H9 (cell line): ENCODE results near the gene CBFA2T2. TPM values are rescaled to one million over a fixed set of nuclear protein-coding genes. Genes with fewer than 3 reads are reported as not detected.
A peak's percentile ranks its signal among the peaks of the same experiment; 100 is the strongest.

Experiments
- DNase-seq: peaks from one replicate; pipeline ENCODE4 v3.0.0-alpha.2; 2017
- H2AFZ ChIP-seq: one replicate; pipeline ENCODE4 v1.6.1; 2013; ENCODE audit warnings: mild to moderate bottlenecking, low read length, control low read depth, moderate library complexity
- H2AK5ac ChIP-seq: 2 replicates; pipeline ENCODE4 v1.6.1; 2013; ENCODE audit warnings: low read length, control low read depth, mixed read lengths; ENCODE audit not compliant: insufficient read length
- H2BK120ac ChIP-seq: one replicate; pipeline ENCODE4 v1.6.1; 2013; ENCODE audit warnings: low read depth, mild to moderate bottlenecking, low read length, control low read depth, inconsistent platforms; ENCODE audit not compliant: poor library complexity, severe bottlenecking
- H2BK12ac ChIP-seq: 2 replicates; pipeline ENCODE4 v1.6.1; 2013; ENCODE audit warnings: low read length, control low read depth, mixed read lengths, low read depth; ENCODE audit not compliant: insufficient read length
- H2BK15ac ChIP-seq: 2 replicates; pipeline ENCODE4 v1.6.1; 2013; ENCODE audit warnings: low read depth, low read length, control low read depth
- H2BK20ac ChIP-seq: one replicate; pipeline ENCODE4 v1.6.1; 2013; ENCODE audit warnings: low read depth, mild to moderate bottlenecking, low read length, control low read depth, inconsistent platforms; ENCODE audit not compliant: poor library complexity, severe bottlenecking
- H2BK5ac ChIP-seq: 2 replicates; pipeline ENCODE4 v1.6.1; 2013; ENCODE audit warnings: low read length, control low read depth, mixed read lengths; ENCODE audit not compliant: insufficient read length
- H3K14ac ChIP-seq: 2 replicates; pipeline ENCODE4 v1.6.1; 2013; ENCODE audit warnings: low read length, control low read depth; ENCODE audit not compliant: insufficient read depth
- H3K18ac ChIP-seq: 2 replicates; pipeline ENCODE4 v1.6.1; 2013; ENCODE audit warnings: low read depth, mild to moderate bottlenecking, mixed read lengths, low read length, control low read depth; ENCODE audit not compliant: insufficient read length
- H3K23ac ChIP-seq: 2 replicates; pipeline ENCODE4 v1.6.1; 2013; ENCODE audit warnings: low read length, control low read depth, mixed read lengths, low read depth; ENCODE audit not compliant: insufficient read length
- H3K23me2 ChIP-seq: 2 replicates; pipeline ENCODE4 v1.6.1; 2013; ENCODE audit warnings: low read depth, mild to moderate bottlenecking, mixed read lengths, low read length, control low read depth; ENCODE audit not compliant: insufficient read length, poor library complexity, severe bottlenecking
- H3K27ac ChIP-seq: 2 replicates; pipeline ENCODE4 v1.5.1; 2013; ENCODE audit warnings: low read length, control low read depth, mixed read lengths, low read depth; ENCODE audit not compliant: insufficient read length
- H3K27me3 ChIP-seq: 2 replicates; pipeline ENCODE4 v1.6.1; 2013; ENCODE audit warnings: low read length, control low read depth, inconsistent platforms; ENCODE audit not compliant: insufficient read depth
- H3K4ac ChIP-seq: 2 replicates; pipeline ENCODE4 v1.6.1; 2013; ENCODE audit warnings: low read depth, mild to moderate bottlenecking, control low read depth, inconsistent platforms, low read length, moderate library complexity
- H3K4me1 ChIP-seq: 2 replicates; pipeline ENCODE4 v1.6.1; 2013; ENCODE audit warnings: low read length, control low read depth, inconsistent platforms; ENCODE audit not compliant: insufficient read depth
- H3K4me2 ChIP-seq: 2 replicates; pipeline ENCODE4 v1.6.1; 2013; ENCODE audit warnings: low read length, control low read depth, mixed read lengths; ENCODE audit not compliant: insufficient read length, insufficient read depth
- H3K56ac ChIP-seq: 2 replicates; pipeline ENCODE4 v1.6.1; 2013; ENCODE audit warnings: low read depth, mild to moderate bottlenecking, mixed read lengths, low read length, control low read depth; ENCODE audit not compliant: insufficient read length
- H3K79me1 ChIP-seq: 2 replicates; pipeline ENCODE4 v1.6.1; 2013; ENCODE audit warnings: low read depth, mild to moderate bottlenecking, moderate library complexity, low read length, control low read depth, inconsistent platforms; ENCODE audit not compliant: insufficient read depth, poor library complexity, severe bottlenecking
- H3K79me2 ChIP-seq: 2 replicates; pipeline ENCODE4 v1.6.1; 2013; ENCODE audit warnings: low read length, control low read depth, inconsistent platforms; ENCODE audit not compliant: insufficient read depth
- H3K9ac ChIP-seq: 2 replicates; pipeline ENCODE4 v1.6.1; 2013; ENCODE audit warnings: low read length, control low read depth, mixed read lengths; ENCODE audit not compliant: insufficient read length; ENCODE audit errors: extremely low read depth
- H3K9me3 ChIP-seq: one replicate; pipeline ENCODE4 v1.6.1; 2013; ENCODE audit warnings: low read depth, low read length, inconsistent platforms; ENCODE audit not compliant: control insufficient read depth
- H3T11ph ChIP-seq: one replicate; pipeline ENCODE4 v1.6.1; 2013; ENCODE audit warnings: mild to moderate bottlenecking, low read length, control low read depth, inconsistent platforms
- H4K20me1 ChIP-seq: one replicate; pipeline ENCODE4 v1.6.1; 2013; ENCODE audit not compliant: control insufficient read depth, insufficient read length, insufficient read depth
- H4K5ac ChIP-seq: 2 replicates; pipeline ENCODE4 v1.6.1; 2013; ENCODE audit warnings: low read depth, mild to moderate bottlenecking, mixed read lengths, low read length, control low read depth; ENCODE audit not compliant: insufficient read length
- H4K8ac ChIP-seq: replicated peaks from 2 replicates; pipeline ENCODE4 v1.6.1; 2013; ENCODE audit warnings: low read length, control low read depth, mixed read lengths, low read depth; ENCODE audit not compliant: insufficient read length
- H4K91ac ChIP-seq: 2 replicates; pipeline ENCODE4 v1.6.1; 2013; ENCODE audit warnings: low read depth, mild to moderate bottlenecking, moderate library complexity, mixed read lengths, low read length, control low read depth; ENCODE audit not compliant: insufficient read length
- H3K27ac Mint-ChIP-seq, 3 experiments: 2 replicates in 2 of 3; 3 replicates in 1 of 3; pipeline ENCODE4 v1.8.0; 2020 to 2021; ENCODE audit warnings: mixed read lengths in 3 of 3, mild to moderate bottlenecking in 1 of 3, moderate library complexity in 1 of 3
- H3K27me3 Mint-ChIP-seq: 2 replicates; pipeline ENCODE4 v1.8.0; 2021; ENCODE audit warnings: low read depth, mild to moderate bottlenecking, moderate library complexity, mixed read lengths
- H3K36me3 Mint-ChIP-seq, 3 experiments: 2 replicates in 2 of 3; 3 replicates in 1 of 3; pipeline ENCODE4 v1.8.0; 2020 to 2021; ENCODE audit warnings: low read depth in 3 of 3, mixed read lengths in 3 of 3; ENCODE audit not compliant: insufficient read depth in 1 of 3
- H3K4me1 Mint-ChIP-seq, 2 experiments: 2 replicates each; pipeline ENCODE4 v1.8.0; 2020; ENCODE audit warnings: mixed read lengths in 2 of 2
- H3K4me3 Mint-ChIP-seq, 2 experiments: 2 replicates in 1 of 2; 3 replicates in 1 of 2; pipeline ENCODE4 v1.8.0; 2020 to 2021; ENCODE audit warnings: mild to moderate bottlenecking in 2 of 2, mixed read lengths in 2 of 2, moderate library complexity in 1 of 2
- H3K9me3 Mint-ChIP-seq, 2 experiments: 2 replicates in 1 of 2; 3 replicates in 1 of 2; pipeline ENCODE4 v1.8.0; 2020; ENCODE audit warnings: mild to moderate bottlenecking in 2 of 2, mixed read lengths in 2 of 2, moderate library complexity in 1 of 2
- WGBS: extraction: QIAGEN DNeasy Blood & Tissue Kit; methylation state at CpG from one replicate; pipeline ENCODE4 v1.1.7; 2013; ENCODE audit warnings: missing lambda C conversion rate, low lambda C conversion rate, mixed read lengths; ENCODE audit not compliant: insufficient read length; ENCODE audit errors: extremely low coverage; 5-methylcytosine and 5-hydroxymethylcytosine counted together
- total RNA-seq: library from RNA; stranded (reverse); gene quantifications from 2 replicates; pipeline ENCODE4 v1.2.1, GENCODE V29; 2021
- TF ChIP-seq, protein P1 (sequence below): fragments of 200-600 bp; sonication (generic); conservative IDR thresholded peaks from 3 replicates; pipeline ENCODE4 v1.8.0; 2021; ENCODE audit warnings: antibody characterized with exemption, mild to moderate bottlenecking

CBFA2T2 gene
- total RNA-seq, 1 experiment from 2014 or later = 11.2 TPM

DNA sequence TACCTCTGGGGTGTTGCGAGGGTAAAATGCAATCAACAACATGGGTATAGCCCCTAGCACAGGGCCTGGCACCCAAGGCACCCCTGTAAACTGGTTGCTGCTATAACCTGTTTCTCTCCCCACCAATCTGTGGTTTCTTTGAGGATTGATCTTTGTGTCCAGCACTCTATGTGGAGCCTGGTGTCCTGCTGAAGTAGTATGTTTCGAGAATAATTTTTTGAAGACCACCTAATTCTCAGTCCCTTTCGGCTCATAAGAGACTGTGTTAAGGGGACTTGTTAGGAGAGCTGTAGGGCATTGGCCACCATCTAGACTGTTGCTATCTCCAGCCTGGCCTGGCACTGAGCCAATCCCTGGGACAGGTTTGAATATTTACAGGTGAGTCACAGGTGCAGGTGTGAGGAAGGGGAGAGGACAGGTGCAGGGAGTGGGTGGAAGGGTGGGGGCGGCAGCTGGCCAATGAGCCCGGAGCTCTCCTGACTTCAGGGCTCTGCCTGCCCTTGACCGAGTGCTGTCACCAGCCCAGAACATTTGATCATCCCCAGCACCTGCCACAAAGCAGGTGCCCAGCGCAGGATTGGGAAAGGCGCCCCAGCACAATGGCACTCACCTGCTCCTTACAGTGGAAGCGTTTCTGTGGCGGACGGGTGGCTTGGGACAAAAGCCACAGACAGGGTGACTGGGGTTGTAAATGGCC is 164.2 kb downstream of the CBFA2T2 start:
- no peak overlapping the region for H2BK5ac ChIP-seq
- Mint-ChIP-seq H3K36me3 (peaks cover 0 to 28% (median 3%) of the 10 kb centered on the region in 3 experiments; a peak in 5 of 7 replicates), H3K27ac (peak overlapping the region in 2 of 3 experiments; percentile 22 to 85; a peak in 2 of 7 replicates), H3K9me3 (no peaks in the 10 kb centered on the region; a peak in 1 of 5 replicates), H3K4me1 (peaks cover 28 to 30% of the 10 kb centered on the region in 2 experiments), H3K4me3 (no peak overlapping the region), H3K27me3 (no peaks in the 10 kb centered on the region)
- H3K79me1 ChIP-seq = no peaks in the 10 kb centered on the region
- TF ChIP-seq, protein P1, sequence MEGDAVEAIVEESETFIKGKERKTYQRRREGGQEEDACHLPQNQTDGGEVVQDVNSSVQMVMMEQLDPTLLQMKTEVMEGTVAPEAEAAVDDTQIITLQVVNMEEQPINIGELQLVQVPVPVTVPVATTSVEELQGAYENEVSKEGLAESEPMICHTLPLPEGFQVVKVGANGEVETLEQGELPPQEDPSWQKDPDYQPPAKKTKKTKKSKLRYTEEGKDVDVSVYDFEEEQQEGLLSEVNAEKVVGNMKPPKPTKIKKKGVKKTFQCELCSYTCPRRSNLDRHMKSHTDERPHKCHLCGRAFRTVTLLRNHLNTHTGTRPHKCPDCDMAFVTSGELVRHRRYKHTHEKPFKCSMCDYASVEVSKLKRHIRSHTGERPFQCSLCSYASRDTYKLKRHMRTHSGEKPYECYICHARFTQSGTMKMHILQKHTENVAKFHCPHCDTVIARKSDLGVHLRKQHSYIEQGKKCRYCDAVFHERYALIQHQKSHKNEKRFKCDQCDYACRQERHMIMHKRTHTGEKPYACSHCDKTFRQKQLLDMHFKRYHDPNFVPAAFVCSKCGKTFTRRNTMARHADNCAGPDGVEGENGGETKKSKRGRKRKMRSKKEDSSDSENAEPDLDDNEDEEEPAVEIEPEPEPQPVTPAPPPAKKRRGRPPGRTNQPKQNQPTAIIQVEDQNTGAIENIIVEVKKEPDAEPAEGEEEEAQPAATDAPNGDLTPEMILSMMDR = no peak
- WGBS = no CpG with 5 or more reads among the region's 11 CpGs
- no peak overlapping the region for H4K91ac ChIP-seq
- H4K20me1 ChIP-seq = no peaks in the 10 kb centered on the region
- no peak overlapping the region for H2BK120ac ChIP-seq
- no peak overlapping the region for H2BK12ac ChIP-seq
- no peak overlapping the region for H3K4ac ChIP-seq
- no peak overlapping the region for H3K23ac ChIP-seq
- H3K4me1 ChIP-seq = no peaks in the 10 kb centered on the region
- H2BK20ac ChIP-seq = no peak overlapping the region
- no peak overlapping the region for H3K4me2 ChIP-seq
- no peaks in the 10 kb centered on the region for H3K9me3 ChIP-seq
- no peak overlapping the region for H3K9ac ChIP-seq
- H2AK5ac ChIP-seq = no peak overlapping the region
- no peak overlapping the region for H4K5ac ChIP-seq
- H2BK15ac ChIP-seq = no peak overlapping the region
- H3T11ph ChIP-seq = no peak overlapping the region
- no peaks in the 10 kb centered on the region for H3K79me2 ChIP-seq
- no peaks in the 10 kb centered on the region for H3K23me2 ChIP-seq
- no peak overlapping the region for H2AFZ ChIP-seq
- H3K56ac ChIP-seq = no peak overlapping the region
- H3K27me3 ChIP-seq = no peaks in the 10 kb centered on the region
- H3K18ac ChIP-seq = no peak overlapping the region
- no peak overlapping the region for H3K14ac ChIP-seq
- peak; percentile 77 for DNase-seq
- no peak overlapping the region for H3K27ac ChIP-seq
- no peak overlapping the region for H4K8ac ChIP-seq
